Activated B cell treated with CpG ODN at 0.5 μM for 24 hours (primary cell): ENCODE data around the gene EPHA7. TPM values are rescaled to one million over a fixed set of nuclear protein-coding genes. Genes with fewer than 3 reads are reported as not detected.

Experiments
- ATAC-seq: fragments of 200-7000 bp; cut with Tn5 transposase; one replicate; pipeline ENCODE4 v1.10.0; 2021; ENCODE audit warnings: low read depth, mild to moderate bottlenecking, moderate library complexity
- CTCF ChIA-PET: fragments of 350-600 bp; sonication (Branson Sonifier 250); formaldehyde crosslinking; loops from one replicate; lab custom pipeline; 2021; ENCODE audit warnings: antibody characterized with exemption; lab: Charles Lee
- POLR2A ChIA-PET: fragments of 350-600 bp; sonication (Branson Sonifier 250); formaldehyde crosslinking; loops from one replicate; lab custom pipeline; 2021; ENCODE audit warnings: antibody characterized with exemption; lab: Charles Lee
- DNase-seq: peaks from one replicate; pipeline ENCODE4 v3.0.0; 2022
- H3K27ac Mint-ChIP-seq: one replicate; pipeline ENCODE4 v1.8.0; 2020; ENCODE audit warnings: mixed read lengths
- H3K27me3 Mint-ChIP-seq: one replicate; pipeline ENCODE4 v1.8.0; 2021; ENCODE audit warnings: mixed read lengths
- H3K36me3 Mint-ChIP-seq: one replicate; pipeline ENCODE4 v1.8.0; 2021; ENCODE audit warnings: low read depth, mixed read lengths
- H3K4me1 Mint-ChIP-seq: one replicate; pipeline ENCODE4 v1.8.0; 2021; ENCODE audit warnings: mixed read lengths
- H3K4me3 Mint-ChIP-seq: one replicate; pipeline ENCODE4 v1.8.0; 2020; ENCODE audit warnings: mild to moderate bottlenecking, mixed read lengths
- H3K9me3 Mint-ChIP-seq: one replicate; pipeline ENCODE4 v1.8.0; 2020; ENCODE audit warnings: mixed read lengths
- CTCF ChIP-seq: fragments of 200-600 bp; IDR thresholded peaks from one replicate; pipeline ENCODE4 v1.8.0; 2022; ENCODE audit warnings: antibody characterized with exemption, mild to moderate bottlenecking
- intact Hi-C: fragments of 100-400 bp; cut with micrococcal nuclease; formaldehyde crosslinking; loops from one replicate; pipeline ENCODE4 v1.15.1; 2024
- total RNA-seq: library from RNA; stranded (reverse); gene quantifications from 2 replicates; pipeline ENCODE4 v1.2.3, GENCODE V29; 2022

The EPHA7 gene
- total RNA-seq, 1 donor from 2014 or later = not detected

- peaks cover 41% of the 10 kb centered on the region for H3K27me3 Mint-ChIP-seq
These were observed 703 bp downstream of the EPHA7 start for GRCh38 chr6:93418408-93419303.

GRCh38 chr6:93418033-93418407 is 1.3 kb downstream of the EPHA7 start:
- ChIA-PET POLR2A (no interaction called here), CTCF (no interaction called here)
- DNase-seq (no peak), ATAC-seq (no peak)
- no peak for TF ChIP-seq CTCF
- Mint-ChIP-seq H3K9me3 (peaks cover 3% of the 10 kb centered on the region), H3K36me3 (peaks cover 1% of the 10 kb centered on the region), H3K4me1 (peaks cover 26% of the 10 kb centered on the region), H3K27ac (no peak overlapping the region), H3K27me3 (peaks cover 41% of the 10 kb centered on the region), H3K4me3 (no peak overlapping the region)
- intact Hi-C loops = no loop called here

More at GRCh38 chr6:93418408-93419303, 703 bp downstream of the EPHA7 start:
- peaks cover 26% of the 10 kb centered on the region for H3K4me1 Mint-ChIP-seq
- peaks cover 3% of the 10 kb centered on the region for H3K9me3 Mint-ChIP-seq
- peaks cover 1% of the 10 kb centered on the region for H3K36me3 Mint-ChIP-seq
- peak overlapping the region; percentile 85 for H3K4me3 Mint-ChIP-seq
- intact Hi-C loops = no loop called here
- no peak for TF ChIP-seq CTCF
- DNase-seq (no peak), ATAC-seq (peak; percentile 11)
- ChIA-PET POLR2A (no interaction called here), CTCF (no interaction called here)
- H3K27ac Mint-ChIP-seq = no peak overlapping the region

GRCh38 chr6:93417421-93418013 is 1.8 kb downstream of the EPHA7 start:
- H3K27ac Mint-ChIP-seq = no peak overlapping the region
- TF ChIP-seq CTCF = no peak
- intact Hi-C loops = no loop called here
- no peak for ATAC-seq
- H3K9me3 Mint-ChIP-seq = peaks cover 3% of the 10 kb centered on the region
- H3K4me3 Mint-ChIP-seq = peak overlapping the region; percentile 32
- H3K27me3 Mint-ChIP-seq = peaks cover 41% of the 10 kb centered on the region
- peaks cover 1% of the 10 kb centered on the region for H3K36me3 Mint-ChIP-seq
- ChIA-PET CTCF (no interaction called here), POLR2A (no interaction called here)
- DNase-seq = no peak
- H3K4me1 Mint-ChIP-seq = peaks cover 26% of the 10 kb centered on the region

GRCh38 chr6:93416571-93417420 is 2.6 kb downstream of the EPHA7 start:
- peaks cover 1% of the 10 kb centered on the region for H3K36me3 Mint-ChIP-seq
- H3K27me3 Mint-ChIP-seq = peaks cover 41% of the 10 kb centered on the region
- peaks cover 26% of the 10 kb centered on the region for H3K4me1 Mint-ChIP-seq
- peak overlapping the region; percentile 32 for H3K4me3 Mint-ChIP-seq
- no peak for TF ChIP-seq CTCF
- ChIA-PET POLR2A (no interaction called here), CTCF (no interaction called here)
- no peak for DNase-seq
- no peak overlapping the region for H3K27ac Mint-ChIP-seq
- H3K9me3 Mint-ChIP-seq = peaks cover 3% of the 10 kb centered on the region
- intact Hi-C loops = no loop called here
- ATAC-seq = no peak
